HEK293 (cell line): ENCODE data around the gene PANK4.

Experiments
- CTCF ChIP-seq: fragments of 450-650 bp; formaldehyde crosslinking; IDR thresholded peaks from 2 replicates; pipeline ENCODE4 v1.5.1; 2016; ENCODE audit warnings: missing biosample characterization, missing genetic modification characterization
- HOXC10 ChIP-seq: sonication (generic); formaldehyde crosslinking; IDR thresholded peaks from 2 replicates; pipeline ENCODE4 v1.8.1; 2023; ENCODE audit warnings: mild to moderate bottlenecking, missing genetic modification reagents
- IKZF3 ChIP-seq: fragments of 450-650 bp; IDR thresholded peaks from 2 replicates; pipeline ENCODE4 v1.5.0; 2018; ENCODE audit warnings: missing biosample characterization, mild to moderate bottlenecking, missing genetic modification characterization, moderate library complexity
- KLF8 ChIP-seq: fragments of 450-650 bp; formaldehyde crosslinking; IDR thresholded peaks from 2 replicates; pipeline ENCODE4 v1.5.1; 2016; ENCODE audit warnings: missing biosample characterization, missing genetic modification characterization
- REST ChIP-seq: fragments of 450-650 bp; formaldehyde crosslinking; IDR thresholded peaks from 2 replicates; pipeline ENCODE4 v1.5.1; 2016; ENCODE audit warnings: missing biosample characterization, missing genetic modification characterization
- ZBTB11 ChIP-seq: fragments of 450-650 bp; formaldehyde crosslinking; conservative IDR thresholded peaks from 2 replicates; pipeline ENCODE4 v1.5.1; 2016; ENCODE audit warnings: low read depth, missing biosample characterization, missing genetic modification characterization
- ZNF292 ChIP-seq: fragments of 450-650 bp; formaldehyde crosslinking; IDR thresholded peaks from 2 replicates; pipeline ENCODE4 v1.5.1; 2016; ENCODE audit warnings: low read depth, missing biosample characterization, missing genetic modification characterization, borderline replicate concordance
- ZNF350 ChIP-seq: fragments of 450-650 bp; formaldehyde crosslinking; IDR thresholded peaks from 2 replicates; pipeline ENCODE4 v1.5.0; 2017; ENCODE audit warnings: missing biosample characterization, mild to moderate bottlenecking, missing genetic modification characterization
- ZNF529 ChIP-seq: fragments of 450-650 bp; formaldehyde crosslinking; IDR thresholded peaks from 2 replicates; pipeline ENCODE4 v1.5.1; 2017; ENCODE audit warnings: missing genetic modification characterization, missing biosample characterization; ENCODE audit not compliant: insufficient replicate concordance
- ZNF664 ChIP-seq: fragments of 450-650 bp; formaldehyde crosslinking; IDR thresholded peaks from 2 replicates; pipeline ENCODE4 v1.5.1; 2016; ENCODE audit warnings: missing biosample characterization, missing genetic modification characterization
- ZNF670 ChIP-seq: fragments of 450-650 bp; formaldehyde crosslinking; IDR thresholded peaks from 2 replicates; pipeline ENCODE4 v1.5.1; 2016; ENCODE audit warnings: missing biosample characterization, missing genetic modification characterization, low read depth
- ZNF704 ChIP-seq: fragments of 450-650 bp; formaldehyde crosslinking; IDR thresholded peaks from 2 replicates; pipeline ENCODE4 v1.5.1; 2016; ENCODE audit warnings: missing biosample characterization, missing genetic modification characterization
- ZNF792 ChIP-seq: fragments of 450-650 bp; formaldehyde crosslinking; IDR thresholded peaks from 2 replicates; pipeline ENCODE4 v1.5.1; 2016; ENCODE audit warnings: missing biosample characterization, missing genetic modification characterization

GRCh38 chr1:2529784-2530512, 3.6 kb upstream of the PANK4 start, which contains the start of gene HES5:
- TF ChIP-seq ZNF529 (tag by site-specific recombination) (no peak), REST (tag by site-specific recombination) (no peak), ZBTB11 (tag by site-specific recombination) (no peak), KLF8 (no peak), CTCF (tag by site-specific recombination) (no peak), ZNF704 (tag by site-specific recombination) (no peak), ZNF670 (tag by site-specific recombination) (no peak), ZNF350 (no peak), ZNF792 (tag by site-specific recombination) (no peak), ZNF664 (tag by site-specific recombination) (no peak), HOXC10 (CRISPR knock-in tag) (no peak), IKZF3 (tag by site-specific recombination) (no peak), ZNF292 (tag by site-specific recombination) (no peak)
